H9 (cell line): Measurements from ENCODE around the gene PRLH. TPM values are rescaled to one million over a fixed set of nuclear protein-coding genes. Genes with fewer than 3 reads are reported as not detected.

Experiments
- DNase-seq: peaks from one replicate; pipeline ENCODE4 v3.0.0-alpha.2; 2017
- H2AFZ ChIP-seq: one replicate; pipeline ENCODE4 v1.6.1; 2013; ENCODE audit warnings: mild to moderate bottlenecking, low read length, control low read depth, moderate library complexity
- H2AK5ac ChIP-seq: 2 replicates; pipeline ENCODE4 v1.6.1; 2013; ENCODE audit warnings: low read length, control low read depth, mixed read lengths; ENCODE audit not compliant: insufficient read length
- H2BK120ac ChIP-seq: one replicate; pipeline ENCODE4 v1.6.1; 2013; ENCODE audit warnings: low read depth, mild to moderate bottlenecking, low read length, control low read depth, inconsistent platforms; ENCODE audit not compliant: poor library complexity, severe bottlenecking
- H2BK12ac ChIP-seq: 2 replicates; pipeline ENCODE4 v1.6.1; 2013; ENCODE audit warnings: low read length, control low read depth, mixed read lengths, low read depth; ENCODE audit not compliant: insufficient read length
- H2BK15ac ChIP-seq: 2 replicates; pipeline ENCODE4 v1.6.1; 2013; ENCODE audit warnings: low read depth, low read length, control low read depth
- H2BK20ac ChIP-seq: one replicate; pipeline ENCODE4 v1.6.1; 2013; ENCODE audit warnings: low read depth, mild to moderate bottlenecking, low read length, control low read depth, inconsistent platforms; ENCODE audit not compliant: poor library complexity, severe bottlenecking
- H2BK5ac ChIP-seq: 2 replicates; pipeline ENCODE4 v1.6.1; 2013; ENCODE audit warnings: low read length, control low read depth, mixed read lengths; ENCODE audit not compliant: insufficient read length
- H3K14ac ChIP-seq: 2 replicates; pipeline ENCODE4 v1.6.1; 2013; ENCODE audit warnings: low read length, control low read depth; ENCODE audit not compliant: insufficient read depth
- H3K18ac ChIP-seq: 2 replicates; pipeline ENCODE4 v1.6.1; 2013; ENCODE audit warnings: low read depth, mild to moderate bottlenecking, mixed read lengths, low read length, control low read depth; ENCODE audit not compliant: insufficient read length
- H3K23ac ChIP-seq: 2 replicates; pipeline ENCODE4 v1.6.1; 2013; ENCODE audit warnings: low read length, control low read depth, mixed read lengths, low read depth; ENCODE audit not compliant: insufficient read length
- H3K23me2 ChIP-seq: 2 replicates; pipeline ENCODE4 v1.6.1; 2013; ENCODE audit warnings: low read depth, mild to moderate bottlenecking, mixed read lengths, low read length, control low read depth; ENCODE audit not compliant: insufficient read length, poor library complexity, severe bottlenecking
- H3K27ac ChIP-seq: 2 replicates; pipeline ENCODE4 v1.5.1; 2013; ENCODE audit warnings: low read length, control low read depth, mixed read lengths, low read depth; ENCODE audit not compliant: insufficient read length
- H3K27me3 ChIP-seq: 2 replicates; pipeline ENCODE4 v1.6.1; 2013; ENCODE audit warnings: low read length, control low read depth, inconsistent platforms; ENCODE audit not compliant: insufficient read depth
- H3K4ac ChIP-seq: 2 replicates; pipeline ENCODE4 v1.6.1; 2013; ENCODE audit warnings: low read depth, mild to moderate bottlenecking, control low read depth, inconsistent platforms, low read length, moderate library complexity
- H3K4me1 ChIP-seq: 2 replicates; pipeline ENCODE4 v1.6.1; 2013; ENCODE audit warnings: low read length, control low read depth, inconsistent platforms; ENCODE audit not compliant: insufficient read depth
- H3K4me2 ChIP-seq: 2 replicates; pipeline ENCODE4 v1.6.1; 2013; ENCODE audit warnings: low read length, control low read depth, mixed read lengths; ENCODE audit not compliant: insufficient read length, insufficient read depth
- H3K56ac ChIP-seq: 2 replicates; pipeline ENCODE4 v1.6.1; 2013; ENCODE audit warnings: low read depth, mild to moderate bottlenecking, mixed read lengths, low read length, control low read depth; ENCODE audit not compliant: insufficient read length
- H3K79me1 ChIP-seq: 2 replicates; pipeline ENCODE4 v1.6.1; 2013; ENCODE audit warnings: low read depth, mild to moderate bottlenecking, moderate library complexity, low read length, control low read depth, inconsistent platforms; ENCODE audit not compliant: insufficient read depth, poor library complexity, severe bottlenecking
- H3K79me2 ChIP-seq: 2 replicates; pipeline ENCODE4 v1.6.1; 2013; ENCODE audit warnings: low read length, control low read depth, inconsistent platforms; ENCODE audit not compliant: insufficient read depth
- H3K9ac ChIP-seq: 2 replicates; pipeline ENCODE4 v1.6.1; 2013; ENCODE audit warnings: low read length, control low read depth, mixed read lengths; ENCODE audit not compliant: insufficient read length; ENCODE audit errors: extremely low read depth
- H3K9me3 ChIP-seq: one replicate; pipeline ENCODE4 v1.6.1; 2013; ENCODE audit warnings: low read depth, low read length, inconsistent platforms; ENCODE audit not compliant: control insufficient read depth
- H3T11ph ChIP-seq: one replicate; pipeline ENCODE4 v1.6.1; 2013; ENCODE audit warnings: mild to moderate bottlenecking, low read length, control low read depth, inconsistent platforms
- H4K20me1 ChIP-seq: one replicate; pipeline ENCODE4 v1.6.1; 2013; ENCODE audit not compliant: control insufficient read depth, insufficient read length, insufficient read depth
- H4K5ac ChIP-seq: 2 replicates; pipeline ENCODE4 v1.6.1; 2013; ENCODE audit warnings: low read depth, mild to moderate bottlenecking, mixed read lengths, low read length, control low read depth; ENCODE audit not compliant: insufficient read length
- H4K8ac ChIP-seq: replicated peaks from 2 replicates; pipeline ENCODE4 v1.6.1; 2013; ENCODE audit warnings: low read length, control low read depth, mixed read lengths, low read depth; ENCODE audit not compliant: insufficient read length
- H4K91ac ChIP-seq: 2 replicates; pipeline ENCODE4 v1.6.1; 2013; ENCODE audit warnings: low read depth, mild to moderate bottlenecking, moderate library complexity, mixed read lengths, low read length, control low read depth; ENCODE audit not compliant: insufficient read length
- H3K27ac Mint-ChIP-seq, 3 experiments: 2 replicates in 2 of 3; 3 replicates in 1 of 3; pipeline ENCODE4 v1.8.0; 2020 to 2021; ENCODE audit warnings: mixed read lengths in 3 of 3, mild to moderate bottlenecking in 1 of 3, moderate library complexity in 1 of 3
- H3K27me3 Mint-ChIP-seq: 2 replicates; pipeline ENCODE4 v1.8.0; 2021; ENCODE audit warnings: low read depth, mild to moderate bottlenecking, moderate library complexity, mixed read lengths
- H3K36me3 Mint-ChIP-seq, 3 experiments: 2 replicates in 2 of 3; 3 replicates in 1 of 3; pipeline ENCODE4 v1.8.0; 2020 to 2021; ENCODE audit warnings: low read depth in 3 of 3, mixed read lengths in 3 of 3; ENCODE audit not compliant: insufficient read depth in 1 of 3
- H3K4me1 Mint-ChIP-seq, 2 experiments: 2 replicates each; pipeline ENCODE4 v1.8.0; 2020; ENCODE audit warnings: mixed read lengths in 2 of 2
- H3K4me3 Mint-ChIP-seq, 2 experiments: 2 replicates in 1 of 2; 3 replicates in 1 of 2; pipeline ENCODE4 v1.8.0; 2020 to 2021; ENCODE audit warnings: mild to moderate bottlenecking in 2 of 2, mixed read lengths in 2 of 2, moderate library complexity in 1 of 2
- H3K9me3 Mint-ChIP-seq, 2 experiments: 2 replicates in 1 of 2; 3 replicates in 1 of 2; pipeline ENCODE4 v1.8.0; 2020; ENCODE audit warnings: mild to moderate bottlenecking in 2 of 2, mixed read lengths in 2 of 2, moderate library complexity in 1 of 2
- CTCF ChIP-seq: fragments of 200-600 bp; sonication (generic); conservative IDR thresholded peaks from 3 replicates; pipeline ENCODE4 v1.8.0; 2021; ENCODE audit warnings: antibody characterized with exemption, mild to moderate bottlenecking
- WGBS: extraction: QIAGEN DNeasy Blood & Tissue Kit; methylation state at CpG from one replicate; pipeline ENCODE4 v1.1.7; 2013; ENCODE audit warnings: missing lambda C conversion rate, low lambda C conversion rate, mixed read lengths; ENCODE audit not compliant: insufficient read length; ENCODE audit errors: extremely low coverage; 5-methylcytosine and 5-hydroxymethylcytosine counted together
- total RNA-seq: library from RNA; stranded (reverse); gene quantifications from 2 replicates; pipeline ENCODE4 v1.2.1, GENCODE V29; 2021

PRLH gene
- total RNA-seq, 1 experiment from 2014 or later, result not detected

- H4K20me1 ChIP-seq, result no peaks in the 10 kb centered on the region
- no peak overlapping the region for H2BK12ac ChIP-seq
- no peak overlapping the region for H3K56ac ChIP-seq
- H3K27ac ChIP-seq, result no peak overlapping the region
- no peak overlapping the region for H2AFZ ChIP-seq
- no peaks in the 10 kb centered on the region for H3K79me1 ChIP-seq
- no peak overlapping the region for H2BK15ac ChIP-seq
- H2BK20ac ChIP-seq, result no peak overlapping the region
- no peak for DNase-seq
- H4K91ac ChIP-seq, result no peak overlapping the region
- H3K27me3 ChIP-seq, result no peaks in the 10 kb centered on the region
- no peak overlapping the region for H2BK120ac ChIP-seq
- no peak overlapping the region for H2BK5ac ChIP-seq
- H3K9me3 ChIP-seq, result no peaks in the 10 kb centered on the region
- H3K4me2 ChIP-seq, result no peak overlapping the region
- Mint-ChIP-seq H3K4me1 (peaks cover 11 to 13% of the 10 kb centered on the region in 2 experiments), H3K27me3 (no peaks in the 10 kb centered on the region), H3K9me3 (no peaks in the 10 kb centered on the region), H3K27ac (no peak overlapping the region; a peak in 2 of 7 replicates), H3K36me3 (peaks cover 0 to 35% (median 5%) of the 10 kb centered on the region in 3 experiments; a peak in 4 of 7 replicates), H3K4me3 (no peak overlapping the region)
- no peak overlapping the region for H3K23ac ChIP-seq
- no peaks in the 10 kb centered on the region for H3K23me2 ChIP-seq
- H4K8ac ChIP-seq, result no peak overlapping the region
- H3T11ph ChIP-seq, result no peak overlapping the region
- WGBS, result no CpG with 5 or more reads among the region's 10 CpGs
- no peak overlapping the region for H3K4ac ChIP-seq
- no peak overlapping the region for H3K14ac ChIP-seq
- TF ChIP-seq CTCF, result no peak
- no peaks in the 10 kb centered on the region for H3K79me2 ChIP-seq
- H2AK5ac ChIP-seq, result no peak overlapping the region
- peaks cover 1% of the 10 kb centered on the region; the same call in 1 of the 2 replicates for H3K4me1 ChIP-seq
- no peak overlapping the region for H3K18ac ChIP-seq
- H3K9ac ChIP-seq, result no peak overlapping the region
- no peak overlapping the region for H4K5ac ChIP-seq
These were observed 11.1 kb downstream of the PRLH start for GRCh38 chr2:237577458-237577857.
